ENCODE data around the gene FHIT. TPM values are rescaled to one million over a fixed set of nuclear protein-coding genes. Genes with fewer than 3 reads are reported as not detected.

FHIT gene
- total RNA-seq, 2 experiments from 2014 or later, result 86.0 to 90.6 TPM

GRCh38 chr3:61186030-61186429 lies 65.2 kb downstream of the FHIT start:
- ATAC-seq (ENCODE audit: poor library complexity) (no peak), DNase-seq (no peak)
- no peak for TF ChIP-seq CTCF (IDR thresholded peaks at IDR 0.05)
- no peak overlapping the region for H3K4me3 Mint-ChIP-seq
- H3K27me3 ChIP-seq (ENCODE audit: control insufficient read depth in 1 of 2, insufficient read depth in 2 of 2, low read length in 2 of 2), result no peaks in the 10 kb centered on the region
- H3K4me1 Mint-ChIP-seq (ENCODE audit: low read depth), result no peaks in the 10 kb centered on the region
- no peak overlapping the region for H3K27ac Mint-ChIP-seq
- H3K9me3 ChIP-seq (ENCODE audit: control insufficient read depth in 1 of 2, insufficient read depth in 1 of 2, low read length in 2 of 2), result no peaks in the 10 kb centered on the region
- ChIA-PET POLR2A (no interaction called here), CTCF (no interaction called here)
- H3K36me3 Mint-ChIP-seq (ENCODE audit: low read depth), result no peaks in the 10 kb centered on the region
- no peaks in the 10 kb centered on the region for H3K4me1 ChIP-seq (ENCODE audit: insufficient read depth, low read length)
- H3K27me3 Mint-ChIP-seq, result no peaks in the 10 kb centered on the region
- H3K9me3 Mint-ChIP-seq, result peaks cover 4% of the 10 kb centered on the region
- H3K4me3 ChIP-seq (ENCODE audit: low read length), result no peak overlapping the region
- intact Hi-C loops (cut with DNase I, micrococcal nuclease), result no loop called here
- no peaks in the 10 kb centered on the region for H3K36me3 ChIP-seq (ENCODE audit: insufficient read depth, low read length)
- H3K27ac ChIP-seq (ENCODE audit: low read depth in 1 of 2, low read length in 2 of 2), result no peak overlapping the region

- ChIA-PET POLR2A (no interaction called here), CTCF (no interaction called here)
Observed at GRCh38 chr3:61184956-61185355, 66.3 kb downstream of the FHIT start.

GRCh38 chr3:61182662-61183061 lies 68.6 kb downstream of the FHIT start:
- Mint-ChIP-seq H3K27ac (no peak overlapping the region), H3K9me3 (no peaks in the 10 kb centered on the region), H3K4me3 (no peak overlapping the region), H3K36me3 (ENCODE audit: low read depth) (no peaks in the 10 kb centered on the region), H3K27me3 (no peaks in the 10 kb centered on the region), H3K4me1 (ENCODE audit: low read depth) (no peaks in the 10 kb centered on the region)
- no peak for TF ChIP-seq CTCF (IDR thresholded peaks at IDR 0.05)
- Histone ChIP-seq H3K27me3 (ENCODE audit: control insufficient read depth in 1 of 2, insufficient read depth in 2 of 2, low read length in 2 of 2) (no peaks in the 10 kb centered on the region), H3K4me1 (ENCODE audit: insufficient read depth, low read length) (no peaks in the 10 kb centered on the region), H3K4me3 (ENCODE audit: low read length) (no peak overlapping the region), H3K27ac (ENCODE audit: low read depth in 1 of 2, low read length in 2 of 2) (no peak overlapping the region), H3K9me3 (ENCODE audit: control insufficient read depth in 1 of 2, insufficient read depth in 1 of 2, low read length in 2 of 2) (no peaks in the 10 kb centered on the region), H3K36me3 (ENCODE audit: insufficient read depth, low read length) (no peaks in the 10 kb centered on the region)
- CTCF ChIA-PET, result no interaction called here
- DNase-seq (no peak), ATAC-seq (ENCODE audit: poor library complexity) (no peak)
- POLR2A ChIA-PET, result no interaction called here
- intact Hi-C loops (cut with DNase I, micrococcal nuclease), result no loop called here

More at GRCh38 chr3:61184956-61185355, 66.3 kb downstream of the FHIT start:
- Histone ChIP-seq H3K4me1 (ENCODE audit: insufficient read depth, low read length) (no peaks in the 10 kb centered on the region), H3K9me3 (ENCODE audit: control insufficient read depth in 1 of 2, insufficient read depth in 1 of 2, low read length in 2 of 2) (no peaks in the 10 kb centered on the region), H3K36me3 (ENCODE audit: insufficient read depth, low read length) (no peaks in the 10 kb centered on the region), H3K27ac (ENCODE audit: low read depth in 1 of 2, low read length in 2 of 2) (no peak overlapping the region), H3K27me3 (ENCODE audit: control insufficient read depth in 1 of 2, insufficient read depth in 2 of 2, low read length in 2 of 2) (no peaks in the 10 kb centered on the region), H3K4me3 (ENCODE audit: low read length) (no peak overlapping the region)
- Mint-ChIP-seq H3K9me3 (peaks cover 2% of the 10 kb centered on the region), H3K4me3 (no peak overlapping the region), H3K36me3 (ENCODE audit: low read depth) (no peaks in the 10 kb centered on the region), H3K4me1 (ENCODE audit: low read depth) (no peaks in the 10 kb centered on the region), H3K27ac (no peak overlapping the region), H3K27me3 (no peaks in the 10 kb centered on the region)
- intact Hi-C loops (cut with DNase I, micrococcal nuclease), result no loop called here
- DNase-seq, result no peak
- ATAC-seq (ENCODE audit: poor library complexity), result no peak
- TF ChIP-seq CTCF (IDR thresholded peaks at IDR 0.05), result no peak

Data from CD4-positive, alpha-beta T cell (primary cell).